Neural crest cell (in vitro differentiated cells): ENCODE data around the gene S100A7. TPM values are rescaled to one million over a fixed set of nuclear protein-coding genes. Genes with fewer than 3 reads are reported as not detected.

ENCODE experiments used
- DNase-seq: peaks from one replicate; pipeline ENCODE4 v3.0.0; 2021; ENCODE audit warnings: low read depth, mixed read lengths, low spot score
- H3K27ac Mint-ChIP-seq: one replicate; pipeline ENCODE4 v1.8.0; 2021; ENCODE audit warnings: mild to moderate bottlenecking, mixed read lengths; ENCODE audit not compliant: unreplicated experiment
- H3K27me3 Mint-ChIP-seq: 2 replicates; pipeline ENCODE4 v1.8.0; 2021; ENCODE audit warnings: low read depth, mild to moderate bottlenecking, mixed read lengths
- H3K36me3 Mint-ChIP-seq: 2 replicates; pipeline ENCODE4 v1.8.0; 2021; ENCODE audit warnings: low read depth, mild to moderate bottlenecking, mixed read lengths
- H3K4me1 Mint-ChIP-seq: 2 replicates; pipeline ENCODE4 v1.8.0; 2021; ENCODE audit warnings: mixed read lengths
- H3K4me3 Mint-ChIP-seq: one replicate; pipeline ENCODE4 v1.8.0; 2021; ENCODE audit warnings: mild to moderate bottlenecking, mixed read lengths
- H3K9me3 Mint-ChIP-seq: 2 replicates; pipeline ENCODE4 v1.8.0; 2021; ENCODE audit warnings: mixed read lengths
- total RNA-seq: library from RNA; stranded (reverse); gene quantifications from 2 replicates; pipeline ENCODE4 v1.2.1, GENCODE V29; 2021
- TF ChIP-seq, protein P1 (sequence below): fragments of 200-600 bp; sonication (generic); conservative IDR thresholded peaks from 2 replicates; pipeline ENCODE4 v1.5.0; 2021; ENCODE audit warnings: antibody characterized with exemption, mild to moderate bottlenecking

S100A7 gene
- total RNA-seq, 1 donor from 2014 or later: not detected

- no peak for DNase-seq
- Mint-ChIP-seq H3K4me1 (peaks cover 6% of the 10 kb centered on the region), H3K27ac (peak overlapping the region; percentile 57), H3K27me3 (no peaks in the 10 kb centered on the region), H3K36me3 (no peaks in the 10 kb centered on the region), H3K9me3 (no peaks in the 10 kb centered on the region), H3K4me3 (no peak overlapping the region)
- TF ChIP-seq, protein P1, sequence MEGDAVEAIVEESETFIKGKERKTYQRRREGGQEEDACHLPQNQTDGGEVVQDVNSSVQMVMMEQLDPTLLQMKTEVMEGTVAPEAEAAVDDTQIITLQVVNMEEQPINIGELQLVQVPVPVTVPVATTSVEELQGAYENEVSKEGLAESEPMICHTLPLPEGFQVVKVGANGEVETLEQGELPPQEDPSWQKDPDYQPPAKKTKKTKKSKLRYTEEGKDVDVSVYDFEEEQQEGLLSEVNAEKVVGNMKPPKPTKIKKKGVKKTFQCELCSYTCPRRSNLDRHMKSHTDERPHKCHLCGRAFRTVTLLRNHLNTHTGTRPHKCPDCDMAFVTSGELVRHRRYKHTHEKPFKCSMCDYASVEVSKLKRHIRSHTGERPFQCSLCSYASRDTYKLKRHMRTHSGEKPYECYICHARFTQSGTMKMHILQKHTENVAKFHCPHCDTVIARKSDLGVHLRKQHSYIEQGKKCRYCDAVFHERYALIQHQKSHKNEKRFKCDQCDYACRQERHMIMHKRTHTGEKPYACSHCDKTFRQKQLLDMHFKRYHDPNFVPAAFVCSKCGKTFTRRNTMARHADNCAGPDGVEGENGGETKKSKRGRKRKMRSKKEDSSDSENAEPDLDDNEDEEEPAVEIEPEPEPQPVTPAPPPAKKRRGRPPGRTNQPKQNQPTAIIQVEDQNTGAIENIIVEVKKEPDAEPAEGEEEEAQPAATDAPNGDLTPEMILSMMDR: no peak
These were observed 45.9 kb upstream of the S100A7 start for GRCh38 chr1:153506386-153506785.

DNA sequence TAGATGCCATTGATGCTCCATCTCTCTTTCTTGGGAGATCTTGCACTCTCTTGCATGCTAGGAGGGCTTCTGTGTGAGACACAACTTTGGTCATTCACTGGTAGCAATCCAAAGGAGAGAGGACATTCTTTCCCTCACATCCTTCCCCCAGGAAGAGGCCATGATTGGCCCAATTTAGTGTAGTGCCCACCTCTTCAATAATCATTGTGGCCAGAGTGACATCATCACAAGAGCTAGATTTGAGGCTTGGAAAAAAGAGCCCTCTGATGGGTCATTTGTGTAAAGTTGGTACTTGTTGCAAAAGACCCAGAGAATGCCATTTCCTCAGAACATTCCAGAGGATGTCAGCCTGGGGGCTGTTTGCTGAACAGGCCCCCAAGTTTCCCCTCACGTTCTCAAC lies 45.1 kb upstream of the S100A7 start:
- no peaks in the 10 kb centered on the region for H3K4me1 Mint-ChIP-seq
- H3K4me3 Mint-ChIP-seq: no peak overlapping the region
- TF ChIP-seq, protein P1: no peak
- H3K9me3 Mint-ChIP-seq: no peaks in the 10 kb centered on the region
- DNase-seq: no peak
- no peaks in the 10 kb centered on the region for H3K36me3 Mint-ChIP-seq
- H3K27me3 Mint-ChIP-seq: peaks cover 3% of the 10 kb centered on the region
- H3K27ac Mint-ChIP-seq: no peak overlapping the region

GRCh38 chr1:153503766-153504165 lies 43.3 kb upstream of the S100A7 start:
- Mint-ChIP-seq H3K36me3 (no peaks in the 10 kb centered on the region), H3K4me1 (no peaks in the 10 kb centered on the region), H3K27me3 (peaks cover 20% of the 10 kb centered on the region), H3K27ac (no peak overlapping the region), H3K4me3 (no peak overlapping the region), H3K9me3 (no peaks in the 10 kb centered on the region)
- no peak for DNase-seq
- TF ChIP-seq, protein P1: no peak

GRCh38 chr1:153498746-153499145 lies 38.3 kb upstream of the S100A7 start:
- H3K36me3 Mint-ChIP-seq: no peaks in the 10 kb centered on the region
- no peak for DNase-seq
- TF ChIP-seq, protein P1: no peak
- peaks cover 10% of the 10 kb centered on the region for H3K4me1 Mint-ChIP-seq
- no peak overlapping the region for H3K27ac Mint-ChIP-seq
- H3K27me3 Mint-ChIP-seq: peaks cover 48% of the 10 kb centered on the region
- no peak overlapping the region for H3K4me3 Mint-ChIP-seq
- H3K9me3 Mint-ChIP-seq: no peaks in the 10 kb centered on the region

DNA sequence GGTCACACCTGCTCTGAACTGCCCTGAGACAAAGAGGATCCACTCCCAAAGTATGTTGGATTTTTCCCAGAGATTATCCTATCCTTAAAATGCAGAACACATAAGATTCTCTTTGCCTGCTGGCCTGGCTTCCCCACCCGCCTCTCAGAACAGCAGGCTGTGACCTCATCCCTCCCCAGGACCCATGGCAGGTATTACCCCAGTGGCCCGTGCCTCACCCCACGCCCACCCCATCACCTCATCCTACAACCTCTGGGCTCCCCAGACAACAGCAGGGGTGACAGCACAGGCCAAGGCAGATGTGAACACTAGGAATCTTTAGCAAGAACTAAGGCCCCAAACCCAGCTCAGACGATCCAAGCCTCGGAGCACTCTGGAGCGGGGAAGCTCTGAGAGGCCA lies 35.1 kb upstream of the S100A7 start:
- no peaks in the 10 kb centered on the region for H3K9me3 Mint-ChIP-seq
- H3K36me3 Mint-ChIP-seq: no peaks in the 10 kb centered on the region
- peaks cover 45% of the 10 kb centered on the region for H3K27me3 Mint-ChIP-seq
- TF ChIP-seq, protein P1: no peak
- H3K27ac Mint-ChIP-seq: peak overlapping the region; percentile 8
- H3K4me3 Mint-ChIP-seq: no peak overlapping the region
- no peak for DNase-seq
- H3K4me1 Mint-ChIP-seq: peaks cover 15% of the 10 kb centered on the region
